ENCODE measurements around the gene QSOX2. TPM values are rescaled to one million over a fixed set of nuclear protein-coding genes. Genes with fewer than 3 reads are reported as not detected.

The QSOX2 gene
- total RNA-seq, 2 donors from 2014 or later = 21.5 to 25.1 TPM

DNA sequence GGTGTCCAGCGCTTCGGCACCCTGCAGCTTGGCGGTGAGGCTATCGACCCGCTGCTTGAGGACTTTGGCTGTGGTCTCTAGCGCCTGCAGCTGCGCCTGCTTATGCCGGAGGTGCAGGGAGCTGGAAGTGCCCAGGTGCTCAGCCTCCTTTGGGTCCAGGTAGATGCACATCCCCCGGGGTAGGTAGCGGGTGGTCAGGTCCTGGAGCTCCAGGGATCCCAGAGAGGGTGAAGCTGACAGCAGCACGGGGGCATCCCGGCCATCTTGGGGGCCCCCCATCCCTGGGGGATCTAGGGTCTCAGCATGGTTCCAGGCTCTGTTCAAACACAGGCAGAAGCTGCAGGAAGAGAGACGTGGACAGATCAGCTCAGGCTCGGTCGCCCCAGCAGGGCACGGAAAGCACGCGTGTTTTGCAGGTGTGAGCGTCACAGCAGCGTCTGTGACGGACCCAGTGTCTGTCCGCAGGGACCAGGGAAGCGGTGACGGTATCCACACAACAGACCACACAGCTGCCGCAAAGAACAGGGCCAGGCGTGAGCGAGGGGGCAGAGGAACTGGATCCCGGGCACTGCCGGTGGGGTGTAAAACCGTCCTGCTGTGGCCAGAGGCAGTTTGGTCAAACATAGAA, 40.9 kb upstream of the QSOX2 start:
- ATAC-seq (replicated peaks in 1 of 2) = no peak
- Mint-ChIP-seq H3K27ac (no peak overlapping the region), H3K4me3 (no peak overlapping the region)

DNA sequence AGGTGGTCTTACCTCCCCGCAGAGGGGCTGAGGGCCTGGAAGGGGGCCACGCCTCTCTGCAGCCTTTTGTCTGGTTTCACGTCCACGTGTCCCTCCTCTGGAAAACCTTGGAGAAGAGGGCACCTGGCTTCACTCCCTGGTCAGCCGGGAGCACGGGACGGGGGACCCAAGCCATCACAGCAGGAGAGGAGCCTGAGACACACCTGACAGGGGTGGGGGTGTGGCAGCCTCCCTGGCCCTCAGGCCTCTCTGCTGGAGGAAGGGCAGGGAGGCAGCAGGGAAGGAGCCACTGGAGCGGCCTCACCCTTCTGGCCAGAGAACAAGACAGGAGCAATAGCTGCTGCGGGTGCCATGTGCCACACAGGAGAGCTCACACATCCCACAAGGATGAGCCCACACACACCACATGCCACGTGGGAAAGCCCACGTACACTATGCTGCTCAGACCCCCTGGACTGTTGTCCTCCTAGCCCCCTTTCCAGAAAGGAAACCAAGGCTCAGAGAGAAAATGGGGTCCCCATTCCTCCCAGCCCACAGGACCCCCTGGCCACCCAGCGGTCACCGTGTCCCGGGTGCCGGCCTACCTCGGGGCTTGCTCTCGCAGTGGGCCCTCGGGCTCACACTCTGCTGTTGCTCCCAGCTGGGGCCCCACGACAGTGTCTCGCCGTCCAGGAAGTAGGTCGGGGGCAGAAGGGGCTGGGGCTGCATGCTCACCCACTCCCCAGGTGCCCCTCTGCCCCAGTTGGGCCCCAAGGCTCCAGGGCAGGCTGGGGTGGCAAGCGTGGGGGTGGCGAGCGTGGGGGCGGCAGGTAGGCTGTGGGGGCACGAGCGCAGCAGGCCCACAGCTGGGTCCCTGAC, 40.1 kb upstream of the QSOX2 start:
- ATAC-seq (replicated peaks in 1 of 2) (no peak), DNase-seq (no peak)
- Mint-ChIP-seq H3K4me1 (ENCODE audit: low read depth) (no peaks in the 10 kb centered on the region), H3K4me3 (no peak overlapping the region), H3K9me3 (no peaks in the 10 kb centered on the region), H3K36me3 (ENCODE audit: insufficient read depth in 2 of 2) (no peaks in the 10 kb centered on the region), H3K27ac (no peak overlapping the region), H3K27me3 (ENCODE audit: low read depth) (no peaks in the 10 kb centered on the region)

More for the DNA sequence above, 40.9 kb upstream of the QSOX2 start:
- H3K36me3 Mint-ChIP-seq (ENCODE audit: insufficient read depth in 2 of 2) = no peaks in the 10 kb centered on the region
- no peaks in the 10 kb centered on the region for H3K9me3 Mint-ChIP-seq
- H3K4me1 Mint-ChIP-seq (ENCODE audit: low read depth) = no peaks in the 10 kb centered on the region
- no peak for DNase-seq
- H3K27me3 Mint-ChIP-seq (ENCODE audit: low read depth) = no peaks in the 10 kb centered on the region

DNA sequence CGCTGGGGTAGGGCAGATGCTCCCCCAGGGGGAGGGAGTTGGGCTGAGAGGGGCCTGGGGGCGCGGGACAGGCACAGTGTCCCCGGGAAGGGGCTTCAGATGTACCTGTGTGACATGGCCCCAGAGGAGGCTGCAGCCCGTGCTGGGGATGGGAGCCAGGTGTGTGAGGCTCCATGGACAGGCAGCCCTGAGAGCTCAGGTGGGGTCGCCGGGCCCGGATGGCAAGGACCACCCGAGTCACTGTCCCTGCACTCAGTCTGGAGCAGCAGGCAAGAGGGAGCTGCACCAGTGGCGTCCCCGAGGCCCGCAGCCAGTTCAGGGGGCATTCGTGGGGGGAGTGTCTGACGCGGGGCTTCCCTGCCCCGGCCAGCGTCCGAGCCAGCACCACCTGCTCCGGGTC, 39.3 kb upstream of the QSOX2 start:
- Mint-ChIP-seq H3K27me3 (ENCODE audit: low read depth) (no peaks in the 10 kb centered on the region), H3K9me3 (no peaks in the 10 kb centered on the region), H3K4me1 (ENCODE audit: low read depth) (no peaks in the 10 kb centered on the region), H3K27ac (no peak overlapping the region), H3K36me3 (ENCODE audit: insufficient read depth in 2 of 2) (no peaks in the 10 kb centered on the region), H3K4me3 (no peak overlapping the region)
- DNase-seq = no peak
- no peak for ATAC-seq (replicated peaks in 1 of 2)

DNA sequence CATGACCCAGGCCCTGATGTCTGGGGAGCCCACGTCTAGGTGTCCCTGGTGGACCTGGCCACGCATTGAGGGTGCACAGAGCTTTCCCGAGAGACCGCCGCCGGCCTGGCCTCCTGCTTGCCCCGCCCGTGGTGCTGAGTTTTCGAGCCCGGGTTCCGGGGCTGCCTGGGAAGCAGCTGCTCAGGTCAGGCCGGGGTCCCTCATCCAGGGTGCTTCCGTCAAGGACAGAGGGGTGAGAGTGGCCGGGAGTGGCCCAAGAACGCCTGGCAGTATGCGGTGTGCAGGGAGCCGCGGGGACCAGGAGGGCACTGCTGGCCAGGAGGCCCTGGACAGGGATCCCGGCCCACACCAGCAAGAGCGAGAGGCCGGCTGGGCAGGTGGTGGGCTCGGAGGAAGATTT, 38.7 kb upstream of the QSOX2 start:
- Mint-ChIP-seq H3K36me3 (ENCODE audit: insufficient read depth in 2 of 2) (no peaks in the 10 kb centered on the region), H3K4me3 (no peak overlapping the region), H3K9me3 (no peaks in the 10 kb centered on the region), H3K27me3 (ENCODE audit: low read depth) (no peaks in the 10 kb centered on the region), H3K27ac (no peak overlapping the region), H3K4me1 (ENCODE audit: low read depth) (no peaks in the 10 kb centered on the region)
- ATAC-seq (replicated peaks in 1 of 2) = no peak
- no peak for DNase-seq

DNA sequence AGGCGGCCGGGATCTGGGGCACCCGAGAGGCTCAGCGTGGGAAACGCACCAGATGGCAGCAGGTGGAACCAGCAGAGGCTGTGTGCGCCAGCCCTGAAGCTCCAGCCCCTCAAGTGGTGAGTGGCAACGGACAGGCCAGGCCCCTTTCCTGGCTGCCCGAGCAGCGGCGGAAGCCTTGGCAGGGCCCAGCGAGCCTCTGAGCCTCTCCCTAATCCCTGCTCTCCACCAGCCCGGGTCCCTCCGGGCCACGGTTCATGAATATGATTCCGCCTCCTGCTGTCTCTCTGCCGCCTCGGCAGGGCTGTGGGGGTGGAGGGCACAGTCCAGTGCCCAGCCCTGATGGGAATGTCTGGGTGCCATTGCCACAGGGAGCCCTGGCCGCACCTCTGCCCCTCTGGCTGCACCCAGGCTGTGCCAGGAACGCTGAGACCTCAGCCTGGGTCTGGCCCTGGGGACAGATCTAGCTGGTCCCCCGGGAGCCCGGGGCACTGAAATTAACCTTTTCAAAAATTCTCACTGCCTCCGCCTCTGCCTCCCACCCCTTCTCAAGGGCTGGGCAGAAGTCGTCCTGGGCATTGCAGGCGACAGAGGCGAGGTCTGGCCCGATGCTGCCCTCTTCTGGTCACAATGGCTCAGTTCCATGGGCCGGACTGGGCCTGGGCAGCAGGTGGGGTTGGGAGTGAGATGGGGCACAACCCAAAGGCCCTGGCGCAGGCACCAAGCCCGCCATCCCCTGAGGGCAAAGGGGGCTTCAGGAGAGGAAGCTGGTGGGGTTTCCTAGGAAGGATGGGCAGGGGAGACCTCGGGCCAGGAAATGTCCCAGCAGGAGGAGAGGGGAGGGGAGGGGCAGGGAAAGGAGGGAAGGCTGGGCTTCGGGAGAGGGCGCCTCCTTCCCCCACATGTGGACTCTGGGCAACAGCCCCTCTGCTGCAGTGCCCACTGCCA, 38.0 kb upstream of the QSOX2 start:
- Mint-ChIP-seq H3K27ac (no peak overlapping the region), H3K36me3 (ENCODE audit: insufficient read depth in 2 of 2) (no peaks in the 10 kb centered on the region), H3K27me3 (ENCODE audit: low read depth) (no peaks in the 10 kb centered on the region), H3K4me3 (peak overlapping the region in 1 of 2 donors; percentile 28), H3K4me1 (ENCODE audit: low read depth) (no peaks in the 10 kb centered on the region), H3K9me3 (no peaks in the 10 kb centered on the region)
- DNase-seq (peak; percentile 77 to 80), ATAC-seq (replicated peaks in 1 of 2) (peak; percentile 92 to 94)

DNA sequence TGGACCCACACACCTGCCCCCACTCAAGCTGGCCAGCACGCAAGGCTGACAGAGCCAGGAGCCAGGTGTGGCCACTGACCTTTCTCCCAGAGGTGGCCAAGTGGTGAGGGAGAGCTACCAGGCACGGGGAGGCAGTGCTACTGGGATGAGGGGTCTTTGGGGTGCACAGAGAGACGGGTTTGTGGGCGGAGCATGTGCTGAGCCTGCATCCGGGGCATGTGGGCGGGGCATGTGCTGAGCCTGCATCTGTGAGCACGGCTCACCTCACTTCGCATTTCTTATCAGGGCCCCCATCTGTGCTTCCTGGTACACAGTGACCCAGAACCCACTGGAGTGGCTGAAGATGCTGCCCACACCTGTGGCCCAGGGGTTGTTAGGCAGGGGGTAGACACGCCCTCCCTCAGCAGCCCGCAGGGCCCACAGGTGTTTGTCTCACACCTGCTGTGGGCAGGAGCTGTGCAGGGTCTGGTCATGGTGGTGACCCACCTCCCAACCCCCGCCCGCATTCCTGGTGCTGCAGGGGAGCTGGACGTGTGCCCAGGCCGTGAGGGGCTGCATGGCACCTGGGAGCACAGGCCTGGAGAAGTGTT, 36.8 kb upstream of the QSOX2 start:
- H3K4me1 Mint-ChIP-seq (ENCODE audit: low read depth) = no peaks in the 10 kb centered on the region
- ATAC-seq (replicated peaks in 1 of 2) (no peak), DNase-seq (no peak)
- H3K4me3 Mint-ChIP-seq = no peak overlapping the region
- H3K27me3 Mint-ChIP-seq (ENCODE audit: low read depth) = no peaks in the 10 kb centered on the region
- no peaks in the 10 kb centered on the region for H3K36me3 Mint-ChIP-seq (ENCODE audit: insufficient read depth in 2 of 2)
- H3K27ac Mint-ChIP-seq = no peak overlapping the region
- H3K9me3 Mint-ChIP-seq = no peaks in the 10 kb centered on the region

DNA sequence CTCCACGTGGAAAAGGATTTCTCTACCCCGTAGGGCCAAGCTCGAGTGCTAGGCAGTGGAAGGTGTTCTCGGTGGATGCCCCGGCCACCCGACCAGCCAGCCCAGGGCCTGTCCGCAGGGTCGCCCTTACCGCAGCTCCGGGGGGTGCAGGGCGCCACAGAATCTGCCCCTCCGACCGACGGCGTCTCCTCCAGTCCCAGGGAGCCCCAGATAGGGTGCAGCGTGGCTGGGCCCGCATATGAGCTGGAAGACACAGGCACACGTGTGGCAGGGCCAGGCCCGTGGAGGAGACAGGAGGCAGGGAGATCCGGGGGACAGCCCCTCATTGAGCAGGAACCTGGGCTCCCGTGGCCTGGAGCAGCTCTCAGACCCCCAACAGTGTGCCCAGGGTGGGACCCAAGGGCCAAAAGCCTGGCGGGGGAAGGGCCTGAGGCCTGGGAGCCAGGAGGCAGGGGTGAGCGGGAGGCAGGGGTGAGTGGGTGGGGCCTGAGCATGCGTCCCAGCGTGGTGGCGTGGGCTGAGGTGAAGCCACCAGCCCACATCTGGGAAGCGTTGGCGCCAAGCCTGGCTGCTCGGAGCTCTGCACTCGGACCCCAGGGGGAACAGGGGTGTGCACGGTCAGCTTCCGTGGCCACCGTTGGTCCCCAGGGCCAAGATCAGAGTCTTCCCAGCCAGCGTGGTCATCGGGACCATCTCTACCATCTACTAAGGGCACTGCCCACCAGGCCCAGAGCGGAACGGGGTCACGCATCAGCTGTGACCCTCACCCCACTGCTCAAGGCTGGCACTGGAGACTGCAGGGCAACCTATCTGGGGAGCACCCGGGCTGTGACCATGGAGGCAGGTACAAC, 36.0 kb upstream of the QSOX2 start:
- Mint-ChIP-seq H3K4me3 (no peak overlapping the region), H3K27ac (no peak overlapping the region), H3K4me1 (ENCODE audit: low read depth) (no peaks in the 10 kb centered on the region), H3K9me3 (no peaks in the 10 kb centered on the region), H3K36me3 (ENCODE audit: insufficient read depth in 2 of 2) (no peaks in the 10 kb centered on the region), H3K27me3 (ENCODE audit: low read depth) (no peaks in the 10 kb centered on the region)
- DNase-seq = no peak
- no peak for ATAC-seq (replicated peaks in 1 of 2)

DNA sequence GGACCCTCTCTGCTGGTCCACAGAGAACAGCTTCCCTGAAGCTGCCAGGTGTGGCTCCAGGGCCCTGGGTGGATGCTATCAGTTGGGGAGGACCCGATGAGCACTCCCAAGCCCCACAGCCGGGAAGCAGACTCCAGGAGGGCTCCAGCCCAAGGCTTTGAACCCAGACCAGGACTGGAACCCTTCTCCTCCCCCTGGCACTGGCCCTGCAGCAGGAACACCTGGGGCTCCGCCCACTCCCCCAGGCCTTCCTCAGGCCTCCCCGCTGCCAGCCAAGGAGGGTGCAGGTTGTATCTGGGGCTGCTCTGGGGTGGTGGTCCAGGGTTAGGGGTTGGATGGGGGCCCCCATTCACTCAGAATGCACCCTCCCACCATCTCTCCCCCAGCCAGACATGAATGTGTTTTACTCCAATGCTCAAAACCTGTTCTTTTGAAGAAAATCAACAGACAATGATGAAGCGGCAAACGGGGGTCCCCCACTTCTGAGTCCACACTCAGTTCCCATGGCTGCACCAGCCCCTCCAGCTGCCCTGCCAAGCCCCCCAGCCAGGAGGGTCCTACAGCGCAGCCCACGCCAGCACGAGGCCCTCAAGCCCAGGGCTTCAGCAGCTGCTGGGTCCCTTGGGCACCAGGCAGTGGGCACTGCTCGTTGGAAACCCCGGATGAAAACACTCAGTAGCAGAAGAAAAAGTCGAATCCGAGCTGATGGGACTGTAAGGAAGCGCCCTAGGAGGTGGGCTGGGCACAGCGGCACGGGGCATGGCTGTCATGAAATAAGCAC, 35.1 kb upstream of the QSOX2 start:
- no peaks in the 10 kb centered on the region for H3K27me3 Mint-ChIP-seq (ENCODE audit: low read depth)
- ATAC-seq (replicated peaks in 1 of 2) (no peak), DNase-seq (no peak)
- H3K4me3 Mint-ChIP-seq = no peak overlapping the region
- H3K27ac Mint-ChIP-seq = no peak overlapping the region
- H3K9me3 Mint-ChIP-seq = no peaks in the 10 kb centered on the region
- H3K4me1 Mint-ChIP-seq (ENCODE audit: low read depth) = no peaks in the 10 kb centered on the region
- no peaks in the 10 kb centered on the region for H3K36me3 Mint-ChIP-seq (ENCODE audit: insufficient read depth in 2 of 2)

DNA sequence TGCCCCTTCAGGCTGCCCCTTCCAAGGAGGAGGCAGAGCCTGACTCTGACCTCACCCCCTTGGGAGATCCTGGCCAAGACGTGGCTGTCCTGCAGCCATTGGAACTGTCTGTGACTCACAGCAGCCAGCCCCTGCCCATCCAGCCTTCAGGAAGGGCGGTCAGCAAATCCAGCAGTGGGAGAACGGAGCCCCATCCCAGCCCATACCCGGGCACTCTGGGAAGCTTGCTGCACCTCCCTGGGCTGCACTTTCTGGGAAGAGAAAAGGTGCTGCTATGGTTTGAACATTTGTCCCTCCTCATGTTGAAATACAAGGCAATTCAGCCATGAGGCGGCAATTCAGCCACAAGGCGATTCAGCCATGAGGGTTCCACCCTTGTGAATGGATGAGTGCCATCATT, 33.9 kb upstream of the QSOX2 start:
- Mint-ChIP-seq H3K4me3 (no peak overlapping the region), H3K4me1 (ENCODE audit: low read depth) (no peaks in the 10 kb centered on the region), H3K36me3 (ENCODE audit: insufficient read depth in 2 of 2) (no peaks in the 10 kb centered on the region), H3K27ac (no peak overlapping the region), H3K27me3 (ENCODE audit: low read depth) (no peaks in the 10 kb centered on the region), H3K9me3 (no peaks in the 10 kb centered on the region)
- DNase-seq (no peak), ATAC-seq (replicated peaks in 1 of 2) (no peak)

DNA sequence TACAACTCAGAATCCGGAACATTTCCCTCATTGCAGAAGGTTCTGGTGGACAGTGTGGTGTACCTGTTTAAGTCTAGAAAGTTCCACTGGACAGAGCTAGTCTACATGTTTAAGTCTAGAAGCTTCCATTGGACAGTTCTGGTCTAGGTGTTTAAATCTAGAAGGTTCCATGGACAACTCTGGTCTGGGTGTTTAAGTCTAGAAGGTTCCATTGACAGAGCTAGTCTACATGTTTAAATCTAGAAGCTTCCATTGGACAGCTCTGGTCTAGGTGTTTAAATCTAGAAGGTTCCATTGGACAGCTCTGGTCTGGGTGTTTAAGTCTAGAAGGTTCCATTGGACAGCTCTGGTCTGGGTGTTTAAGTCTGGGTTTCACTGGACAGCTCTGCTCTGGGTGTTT, 33.3 kb upstream of the QSOX2 start:
- Mint-ChIP-seq H3K27ac (no peak overlapping the region), H3K4me3 (no peak overlapping the region), H3K4me1 (ENCODE audit: low read depth) (no peaks in the 10 kb centered on the region), H3K36me3 (ENCODE audit: insufficient read depth in 2 of 2) (no peaks in the 10 kb centered on the region), H3K9me3 (no peaks in the 10 kb centered on the region), H3K27me3 (ENCODE audit: low read depth) (no peaks in the 10 kb centered on the region)
- DNase-seq = no peak
- no peak for ATAC-seq (replicated peaks in 1 of 2)

DNA sequence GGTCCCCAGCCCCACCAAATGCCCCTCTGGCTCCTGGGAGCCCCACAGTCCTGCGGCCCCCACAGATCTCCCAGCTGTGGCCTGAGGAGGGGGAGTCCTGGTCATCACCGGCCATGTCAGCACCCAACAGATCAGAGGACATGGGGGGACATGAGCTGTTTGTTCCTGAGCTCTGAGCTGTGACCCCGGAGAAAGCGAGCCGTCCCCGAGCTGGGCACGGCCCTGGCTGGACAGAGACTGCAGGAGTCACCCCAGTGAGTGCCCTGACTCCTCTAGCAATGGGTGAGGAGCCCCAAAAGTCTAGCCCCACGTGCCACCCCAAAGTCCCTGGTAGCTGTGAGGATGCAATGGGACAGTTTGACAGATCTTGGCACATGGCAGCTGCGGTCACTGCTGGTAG, 32.6 kb upstream of the QSOX2 start:
- Mint-ChIP-seq H3K36me3 (ENCODE audit: insufficient read depth in 2 of 2) (no peaks in the 10 kb centered on the region), H3K4me1 (ENCODE audit: low read depth) (no peaks in the 10 kb centered on the region), H3K27ac (no peak overlapping the region), H3K9me3 (no peaks in the 10 kb centered on the region), H3K27me3 (ENCODE audit: low read depth) (no peaks in the 10 kb centered on the region), H3K4me3 (no peak overlapping the region)
- DNase-seq (no peak), ATAC-seq (replicated peaks in 1 of 2) (no peak)

DNA sequence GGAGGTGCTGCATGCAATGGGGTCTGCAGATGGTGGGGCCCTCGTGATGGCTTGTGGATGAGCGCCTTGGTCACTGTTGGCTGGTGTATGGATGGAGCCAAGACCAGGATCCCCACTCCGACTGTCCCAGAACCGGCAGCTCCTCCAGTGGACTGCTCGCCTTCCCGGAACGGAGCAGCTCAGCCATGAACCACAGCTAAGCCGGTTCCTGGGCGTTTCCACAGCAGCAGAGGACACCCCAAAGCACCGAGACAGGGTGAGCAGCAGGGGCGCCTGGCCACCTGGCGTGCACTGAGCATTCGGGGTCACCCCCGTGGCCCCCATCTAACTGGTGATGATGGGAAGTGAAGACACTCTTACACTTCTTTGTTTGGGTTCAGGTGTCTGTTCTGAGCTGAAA, 32.1 kb upstream of the QSOX2 start:
- DNase-seq (no peak), ATAC-seq (replicated peaks in 1 of 2) (no peak)
- Mint-ChIP-seq H3K4me3 (no peak overlapping the region), H3K4me1 (ENCODE audit: low read depth) (no peaks in the 10 kb centered on the region), H3K36me3 (ENCODE audit: insufficient read depth in 2 of 2) (no peaks in the 10 kb centered on the region), H3K27me3 (ENCODE audit: low read depth) (no peaks in the 10 kb centered on the region), H3K9me3 (no peaks in the 10 kb centered on the region), H3K27ac (no peak overlapping the region)

Measured in activated T-cell treated with anti-CD3 and anti-CD28 coated beads, Interleukin-2, amount 50 U/mL, for 72 hours (primary cell).